ENCODE data around the gene DLGAP1.

DLGAP1 gene

DNA sequence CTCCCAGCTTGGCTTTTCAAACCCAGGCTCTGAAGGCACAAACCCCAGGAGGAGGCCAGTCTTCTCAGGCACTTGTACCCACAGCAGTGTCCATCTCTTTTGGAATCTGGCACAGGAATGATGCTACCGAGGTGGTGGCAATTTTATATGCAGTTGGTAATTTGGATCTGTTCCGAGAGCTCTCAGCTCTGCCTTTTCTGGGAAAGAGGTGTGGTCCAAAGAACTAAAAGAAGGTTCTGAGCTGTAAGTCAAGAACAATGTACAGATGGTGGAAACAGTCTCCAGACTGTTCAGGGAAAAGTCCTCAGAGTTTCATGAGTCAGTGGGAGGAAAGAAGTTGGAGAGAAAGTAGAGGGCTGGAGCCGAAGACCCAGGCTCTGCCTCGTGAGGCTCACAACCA, 651.8 kb downstream of the DLGAP1 start:
- in situ Hi-C loops (cut with MboI; ENCODE audit: low sequenced_read_pairs, unreplicated experiment), result loop anchor here (25.0 kb wide), 1 partner anchor 109 kb away; no protein-coding TSS in a partner anchor
- no peak for DNase-seq (ENCODE audit: low spot score)
- TF ChIP-seq, protein P1, sequence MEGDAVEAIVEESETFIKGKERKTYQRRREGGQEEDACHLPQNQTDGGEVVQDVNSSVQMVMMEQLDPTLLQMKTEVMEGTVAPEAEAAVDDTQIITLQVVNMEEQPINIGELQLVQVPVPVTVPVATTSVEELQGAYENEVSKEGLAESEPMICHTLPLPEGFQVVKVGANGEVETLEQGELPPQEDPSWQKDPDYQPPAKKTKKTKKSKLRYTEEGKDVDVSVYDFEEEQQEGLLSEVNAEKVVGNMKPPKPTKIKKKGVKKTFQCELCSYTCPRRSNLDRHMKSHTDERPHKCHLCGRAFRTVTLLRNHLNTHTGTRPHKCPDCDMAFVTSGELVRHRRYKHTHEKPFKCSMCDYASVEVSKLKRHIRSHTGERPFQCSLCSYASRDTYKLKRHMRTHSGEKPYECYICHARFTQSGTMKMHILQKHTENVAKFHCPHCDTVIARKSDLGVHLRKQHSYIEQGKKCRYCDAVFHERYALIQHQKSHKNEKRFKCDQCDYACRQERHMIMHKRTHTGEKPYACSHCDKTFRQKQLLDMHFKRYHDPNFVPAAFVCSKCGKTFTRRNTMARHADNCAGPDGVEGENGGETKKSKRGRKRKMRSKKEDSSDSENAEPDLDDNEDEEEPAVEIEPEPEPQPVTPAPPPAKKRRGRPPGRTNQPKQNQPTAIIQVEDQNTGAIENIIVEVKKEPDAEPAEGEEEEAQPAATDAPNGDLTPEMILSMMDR (IDR thresholded peaks at IDR 0.05; ENCODE audit: borderline replicate concordance, control extremely low read depth, extremely low read depth, insufficient read depth, missing control alignments), result no peak

- no peak for DNase-seq (ENCODE audit: low spot score)
- in situ Hi-C loops (cut with MboI; ENCODE audit: low sequenced_read_pairs, unreplicated experiment), result loop anchor here (25.0 kb wide), 1 partner anchor 188 kb away; no protein-coding TSS in a partner anchor
Measured at GRCh38 chr18:3799515-3799914, 655.6 kb downstream of the DLGAP1 start.

GRCh38 chr18:3798032-3798431, 657.1 kb downstream of the DLGAP1 start:
- in situ Hi-C loops (cut with MboI; ENCODE audit: low sequenced_read_pairs, unreplicated experiment), result loop anchor here (25.0 kb wide), 1 partner anchor 189 kb away; no protein-coding TSS in a partner anchor
- no peak for DNase-seq (ENCODE audit: low spot score)
- TF ChIP-seq, protein P1 (IDR thresholded peaks at IDR 0.05; ENCODE audit: borderline replicate concordance, control extremely low read depth, extremely low read depth, insufficient read depth, missing control alignments), result no peak

More at GRCh38 chr18:3799515-3799914, 655.6 kb downstream of the DLGAP1 start:
- TF ChIP-seq, protein P1 (IDR thresholded peaks at IDR 0.05; ENCODE audit: borderline replicate concordance, control extremely low read depth, extremely low read depth, insufficient read depth, missing control alignments), result no peak

DNA sequence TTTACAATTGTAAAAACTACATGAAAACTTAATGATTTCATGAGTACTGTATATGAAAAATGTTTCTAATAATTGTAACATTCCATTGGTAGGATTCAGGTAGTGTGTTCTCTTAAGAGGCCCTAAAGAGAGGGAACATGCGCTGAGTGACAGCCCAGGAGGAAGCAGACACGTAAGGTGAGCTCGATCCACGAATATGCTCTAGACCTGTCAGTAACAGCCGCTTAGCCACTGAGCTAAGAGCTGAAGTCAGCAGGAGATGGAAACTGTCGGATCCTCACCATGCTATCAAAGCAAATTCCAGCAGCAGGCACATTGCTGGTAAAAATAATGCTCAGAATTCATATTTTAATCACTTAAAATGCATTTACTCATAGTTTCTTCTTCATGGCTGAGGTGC, 658.7 kb downstream of the DLGAP1 start:
- no peak for DNase-seq (ENCODE audit: low spot score)
- in situ Hi-C loops (cut with MboI; ENCODE audit: low sequenced_read_pairs, unreplicated experiment), result loop anchor here (25.0 kb wide), 1 partner anchor 191 kb away; no protein-coding TSS in a partner anchor
- TF ChIP-seq, protein P1 (IDR thresholded peaks at IDR 0.05; ENCODE audit: borderline replicate concordance, control extremely low read depth, extremely low read depth, insufficient read depth, missing control alignments), result no peak

DNA sequence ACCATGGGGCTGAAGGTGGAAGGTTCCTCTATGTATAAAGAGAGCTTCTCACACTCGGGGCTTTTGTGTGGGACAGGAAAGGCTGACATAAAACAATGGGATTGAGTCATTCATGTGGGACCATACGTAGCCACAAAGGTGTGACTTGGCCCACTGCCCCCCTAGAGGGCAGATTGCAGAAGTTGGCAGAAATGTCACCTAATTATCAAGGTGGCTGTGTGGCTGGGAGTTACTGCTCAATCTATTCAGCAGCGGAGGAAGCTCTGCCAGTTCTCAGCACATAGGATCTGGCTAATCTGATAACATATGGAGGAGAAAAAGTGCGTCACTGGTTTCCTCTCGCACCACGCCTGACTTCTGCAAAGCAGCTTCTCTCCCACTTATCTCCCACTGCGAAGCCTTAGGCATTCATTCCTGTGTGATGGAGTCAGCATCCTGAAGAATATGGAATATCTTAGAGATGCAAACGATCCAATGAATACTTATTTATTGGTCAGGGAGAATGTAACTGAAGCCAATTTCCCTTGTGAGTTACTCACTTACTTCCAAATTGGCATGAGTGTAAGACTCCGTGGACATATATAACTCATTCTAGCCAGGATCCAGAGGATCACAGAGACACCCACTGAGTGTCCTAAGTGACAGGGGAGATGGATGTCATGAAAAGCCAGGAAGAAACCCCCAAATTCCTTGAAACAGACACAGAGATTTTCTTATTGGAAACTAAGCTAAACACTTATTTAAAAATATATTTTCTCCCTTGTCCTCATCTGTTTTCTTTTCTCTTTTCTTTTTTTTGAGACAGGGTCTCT, 660.4 kb downstream of the DLGAP1 start:
- TF ChIP-seq, protein P1 (IDR thresholded peaks at IDR 0.05; ENCODE audit: borderline replicate concordance, control extremely low read depth, extremely low read depth, insufficient read depth, missing control alignments), result no peak
- in situ Hi-C loops (cut with MboI; ENCODE audit: low sequenced_read_pairs, unreplicated experiment), result loop anchor here (25.0 kb wide), 1 partner anchor 193 kb away; no protein-coding TSS in a partner anchor
- DNase-seq (ENCODE audit: low spot score), result no peak

DNA sequence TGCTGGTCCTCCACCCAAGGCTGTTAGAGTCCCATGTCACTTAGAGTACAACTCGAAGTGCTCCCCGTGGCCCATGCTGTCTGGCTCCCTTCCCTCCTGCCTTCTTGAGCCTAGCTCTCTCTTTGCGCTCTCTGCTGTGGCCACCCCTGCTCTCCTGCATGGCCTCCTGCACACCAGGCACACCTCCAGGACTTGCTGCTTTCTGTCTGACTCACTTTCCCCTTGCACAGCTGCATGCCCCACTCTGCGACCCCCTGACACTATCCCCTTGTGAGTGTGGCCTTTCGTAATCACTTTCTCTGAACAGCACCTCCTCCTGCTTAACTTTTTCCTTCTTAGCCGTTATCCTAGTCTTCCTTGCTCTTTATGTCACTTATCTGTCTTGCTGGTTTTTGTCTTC, 661.6 kb downstream of the DLGAP1 start:
- TF ChIP-seq, protein P1 (IDR thresholded peaks at IDR 0.05; ENCODE audit: borderline replicate concordance, control extremely low read depth, extremely low read depth, insufficient read depth, missing control alignments), result no peak
- no peak for DNase-seq (ENCODE audit: low spot score)
- in situ Hi-C loops (cut with MboI; ENCODE audit: low sequenced_read_pairs, unreplicated experiment), result loop anchor here (25.0 kb wide), 1 partner anchor 194 kb away; no protein-coding TSS in a partner anchor
